ENCODE results near the gene RAPH1. TPM values are rescaled to one million over a fixed set of nuclear protein-coding genes. Genes with fewer than 3 reads are reported as not detected.

The RAPH1 gene
- total RNA-seq, 3 donors from 2014 or later (not counting 1 experiment from before 2014, with no cell fraction given) = 0.34 to 3.6 (median 1.5) TPM

GRCh38 chr2:203427061-203427460 lies 108.0 kb downstream of the RAPH1 start:
- intact Hi-C loops (cut with micrococcal nuclease) = no loop called here
- ATAC-seq = no peak
- WGBS (ENCODE audit: insufficient coverage) = 94% methylated on average over 2 of the region's 2 CpGs
- H3K27me3 ChIP-seq (ENCODE audit: control insufficient read depth, insufficient read depth, low read length) = no peaks in the 10 kb centered on the region
- no peak for TF ChIP-seq CTCF (IDR thresholded peaks at IDR 0.05)
- H3K36me3 Mint-ChIP-seq = peaks cover 6% of the 10 kb centered on the region
- H3K36me3 ChIP-seq (ENCODE audit: control insufficient read depth, insufficient read depth, low read length) = peaks cover 16% of the 10 kb centered on the region
- H3K27ac Mint-ChIP-seq = no peak overlapping the region
- H3K4me3 ChIP-seq (ENCODE audit: low read length) = no peak overlapping the region
- H3K4me1 ChIP-seq (ENCODE audit: control insufficient read depth, insufficient read depth, low read length) = no peaks in the 10 kb centered on the region
- H3K27me3 Mint-ChIP-seq (ENCODE audit: low read depth in 2 of 2) = no peaks in the 10 kb centered on the region
- no peaks in the 10 kb centered on the region for H3K9me3 ChIP-seq (ENCODE audit: control insufficient read depth, insufficient read depth, low read length)
- no peak overlapping the region for H3K4me3 Mint-ChIP-seq
- no peak overlapping the region for H3K27ac ChIP-seq (ENCODE audit: low read length)
- DNase-seq = no peak
- peaks cover 0 to 5% of the 10 kb centered on the region in 2 donors for H3K4me1 Mint-ChIP-seq
- H3K9me3 Mint-ChIP-seq = no peaks in the 10 kb centered on the region

GRCh38 chr2:203418271-203418670 lies 116.8 kb downstream of the RAPH1 start:
- H3K27ac Mint-ChIP-seq = no peak overlapping the region

GRCh38 chr2:203413796-203414195 lies 121.3 kb downstream of the RAPH1 start:
- no peak overlapping the region for H3K27ac ChIP-seq (ENCODE audit: low read length)
- H3K4me1 ChIP-seq (ENCODE audit: control insufficient read depth, insufficient read depth, low read length) = no peaks in the 10 kb centered on the region
- DNase-seq (no peak), ATAC-seq (no peak)
- Mint-ChIP-seq H3K9me3 (peaks cover 3 to 5% of the 10 kb centered on the region in 2 donors), H3K27ac (no peak overlapping the region), H3K4me3 (no peak overlapping the region), H3K36me3 (peaks cover 24% of the 10 kb centered on the region), H3K4me1 (no peaks in the 10 kb centered on the region), H3K27me3 (ENCODE audit: low read depth in 2 of 2) (no peaks in the 10 kb centered on the region)
- intact Hi-C loops (cut with micrococcal nuclease) = no loop called here
- TF ChIP-seq CTCF (IDR thresholded peaks at IDR 0.05) = no peak
- H3K36me3 ChIP-seq (ENCODE audit: control insufficient read depth, insufficient read depth, low read length) = peaks cover 24% of the 10 kb centered on the region
- H3K9me3 ChIP-seq (ENCODE audit: control insufficient read depth, insufficient read depth, low read length) = no peaks in the 10 kb centered on the region
- no peak overlapping the region for H3K4me3 ChIP-seq (ENCODE audit: low read length)
- no peaks in the 10 kb centered on the region for H3K27me3 ChIP-seq (ENCODE audit: control insufficient read depth, insufficient read depth, low read length)

More at GRCh38 chr2:203418271-203418670, 116.8 kb downstream of the RAPH1 start:
- no peaks in the 10 kb centered on the region for H3K27me3 Mint-ChIP-seq (ENCODE audit: low read depth in 2 of 2)
- H3K27ac ChIP-seq (ENCODE audit: low read length) = no peak overlapping the region
- no peaks in the 10 kb centered on the region for H3K27me3 ChIP-seq (ENCODE audit: control insufficient read depth, insufficient read depth, low read length)
- H3K9me3 ChIP-seq (ENCODE audit: control insufficient read depth, insufficient read depth, low read length) = no peaks in the 10 kb centered on the region
- DNase-seq (no peak), ATAC-seq (no peak)
- H3K36me3 ChIP-seq (ENCODE audit: control insufficient read depth, insufficient read depth, low read length) = peaks cover 24% of the 10 kb centered on the region
- H3K4me1 Mint-ChIP-seq = no peaks in the 10 kb centered on the region
- no peak overlapping the region for H3K4me3 Mint-ChIP-seq
- H3K4me1 ChIP-seq (ENCODE audit: control insufficient read depth, insufficient read depth, low read length) = no peaks in the 10 kb centered on the region
- WGBS (ENCODE audit: insufficient coverage) = 91% methylated on average over 7 of the region's 8 CpGs
- no peak overlapping the region for H3K4me3 ChIP-seq (ENCODE audit: low read length)
- peaks cover 3 to 5% of the 10 kb centered on the region in 2 donors for H3K9me3 Mint-ChIP-seq
- no peak for TF ChIP-seq CTCF (IDR thresholded peaks at IDR 0.05)
- intact Hi-C loops (cut with micrococcal nuclease) = no loop called here
- H3K36me3 Mint-ChIP-seq = peaks cover 24% of the 10 kb centered on the region

GRCh38 chr2:203412546-203413331 lies 122.4 kb downstream of the RAPH1 start:
- H3K27ac Mint-ChIP-seq = no peak overlapping the region
- H3K4me1 Mint-ChIP-seq = no peaks in the 10 kb centered on the region
- H3K9me3 ChIP-seq (ENCODE audit: control insufficient read depth, insufficient read depth, low read length) = no peaks in the 10 kb centered on the region
- H3K27ac ChIP-seq (ENCODE audit: low read length) = no peak overlapping the region
- peaks cover 17% of the 10 kb centered on the region for H3K36me3 ChIP-seq (ENCODE audit: control insufficient read depth, insufficient read depth, low read length)
- no peak overlapping the region for H3K4me3 ChIP-seq (ENCODE audit: low read length)
- no peak for TF ChIP-seq CTCF (IDR thresholded peaks at IDR 0.05)
- no peak overlapping the region for H3K4me3 Mint-ChIP-seq
- no peaks in the 10 kb centered on the region for H3K4me1 ChIP-seq (ENCODE audit: control insufficient read depth, insufficient read depth, low read length)
- no peaks in the 10 kb centered on the region for H3K27me3 Mint-ChIP-seq (ENCODE audit: low read depth in 2 of 2)
- peaks cover 13% of the 10 kb centered on the region for H3K36me3 Mint-ChIP-seq
- intact Hi-C loops (cut with micrococcal nuclease) = no loop called here
- no peaks in the 10 kb centered on the region for H3K27me3 ChIP-seq (ENCODE audit: control insufficient read depth, insufficient read depth, low read length)
- no peak for ATAC-seq
- DNase-seq = no peak
- 94% methylated on average over 5 of the region's 7 CpGs for WGBS (ENCODE audit: insufficient coverage)
- peaks cover under 1 to 2% of the 10 kb centered on the region in 2 donors for H3K9me3 Mint-ChIP-seq

All from natural killer cell (primary cell).